ENCODE results near the gene HIPK2. TPM values are rescaled to one million over a fixed set of nuclear protein-coding genes. Genes with fewer than 3 reads are reported as not detected.

The HIPK2 gene
- total RNA-seq, 1 donor, result 12.7 TPM

DNA sequence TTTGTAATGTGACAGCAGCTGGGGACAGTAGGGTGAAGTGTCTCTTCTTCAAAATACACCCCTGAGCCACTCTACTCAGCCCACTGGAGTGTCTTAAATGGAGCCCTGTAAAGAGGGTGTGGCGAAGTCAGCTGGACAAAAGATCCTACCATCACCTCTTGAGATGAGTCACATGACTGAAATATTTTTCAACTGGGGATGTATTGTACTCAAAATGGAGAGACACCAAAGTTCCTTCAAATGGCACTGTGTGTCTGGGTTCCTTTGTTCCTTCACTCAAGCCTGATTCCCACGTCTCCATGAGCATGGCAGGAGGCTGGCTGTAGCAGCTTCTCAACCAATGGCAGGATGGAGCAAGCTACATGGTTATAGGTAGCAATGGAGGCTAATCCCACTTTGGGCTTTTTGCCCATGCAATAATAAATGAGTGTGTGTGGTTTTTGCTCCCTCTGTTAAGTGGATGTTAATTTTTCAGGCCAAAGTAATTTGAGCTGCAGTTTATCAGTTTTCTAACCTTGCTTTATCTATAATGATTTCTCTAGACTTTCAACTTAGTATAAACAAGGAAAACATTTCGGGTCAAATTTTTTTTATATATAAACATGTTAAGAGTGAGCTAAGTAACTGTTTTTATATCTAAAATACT is 186.1 kb downstream of the HIPK2 start:
- H3K4me3 ChIP-seq (ENCODE audit: insufficient read depth, low read length), result no peak overlapping the region
- H3K36me3 ChIP-seq (ENCODE audit: insufficient read depth, low read length), result peaks cover 74% of the 10 kb centered on the region

DNA sequence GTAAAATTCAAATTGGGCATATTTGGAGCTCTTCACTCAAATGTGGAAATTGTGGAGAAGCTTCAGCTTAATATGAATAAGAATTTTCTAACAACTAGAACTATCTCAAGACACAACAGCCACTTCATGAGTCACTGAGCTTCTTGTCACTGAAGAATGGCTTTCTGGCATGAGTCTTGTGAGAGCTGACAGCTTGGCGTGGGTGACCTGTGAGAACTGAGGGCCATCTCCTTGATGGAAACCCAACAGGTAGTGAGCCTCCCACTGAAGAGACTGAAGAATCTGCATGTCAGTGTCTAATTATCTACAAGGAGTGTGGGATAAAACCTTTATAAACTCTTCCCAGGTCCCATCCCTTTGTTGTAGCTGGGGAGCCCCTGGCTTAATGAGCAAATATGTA is 188.3 kb downstream of the HIPK2 start:
- Histone ChIP-seq H3K9me3 (ENCODE audit: low read depth, low read length) (no peaks in the 10 kb centered on the region), H2AFZ (ENCODE audit: low read length) (no peak overlapping the region), H3K27ac (ENCODE audit: low read depth, low read length) (no peak overlapping the region), H3K36me3 (ENCODE audit: insufficient read depth, low read length) (peaks cover 71% of the 10 kb centered on the region), H3K4me1 (ENCODE audit: insufficient read depth, low read length) (peaks cover 6% of the 10 kb centered on the region), H4K20me1 (ENCODE audit: insufficient read depth, low read length) (no peaks in the 10 kb centered on the region), H3K79me2 (ENCODE audit: insufficient read depth, low read length) (no peaks in the 10 kb centered on the region), H3K27me3 (ENCODE audit: insufficient read depth, low read length) (no peaks in the 10 kb centered on the region), H3K4me3 (ENCODE audit: insufficient read depth, low read length) (no peak overlapping the region), H3K4me2 (ENCODE audit: insufficient read depth, low read length) (no peak overlapping the region)
- DNase-seq (ENCODE audit: insufficient read length, low spot score, missing footprints), result no peak
- TF ChIP-seq, protein P1, sequence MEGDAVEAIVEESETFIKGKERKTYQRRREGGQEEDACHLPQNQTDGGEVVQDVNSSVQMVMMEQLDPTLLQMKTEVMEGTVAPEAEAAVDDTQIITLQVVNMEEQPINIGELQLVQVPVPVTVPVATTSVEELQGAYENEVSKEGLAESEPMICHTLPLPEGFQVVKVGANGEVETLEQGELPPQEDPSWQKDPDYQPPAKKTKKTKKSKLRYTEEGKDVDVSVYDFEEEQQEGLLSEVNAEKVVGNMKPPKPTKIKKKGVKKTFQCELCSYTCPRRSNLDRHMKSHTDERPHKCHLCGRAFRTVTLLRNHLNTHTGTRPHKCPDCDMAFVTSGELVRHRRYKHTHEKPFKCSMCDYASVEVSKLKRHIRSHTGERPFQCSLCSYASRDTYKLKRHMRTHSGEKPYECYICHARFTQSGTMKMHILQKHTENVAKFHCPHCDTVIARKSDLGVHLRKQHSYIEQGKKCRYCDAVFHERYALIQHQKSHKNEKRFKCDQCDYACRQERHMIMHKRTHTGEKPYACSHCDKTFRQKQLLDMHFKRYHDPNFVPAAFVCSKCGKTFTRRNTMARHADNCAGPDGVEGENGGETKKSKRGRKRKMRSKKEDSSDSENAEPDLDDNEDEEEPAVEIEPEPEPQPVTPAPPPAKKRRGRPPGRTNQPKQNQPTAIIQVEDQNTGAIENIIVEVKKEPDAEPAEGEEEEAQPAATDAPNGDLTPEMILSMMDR (IDR thresholded peaks at IDR 0.05; ENCODE audit: extremely low read depth, low read depth, low read length), result no peak

More for the DNA sequence above, 186.1 kb downstream of the HIPK2 start:
- Histone ChIP-seq H3K27ac (ENCODE audit: low read depth, low read length) (no peak overlapping the region), H3K4me1 (ENCODE audit: insufficient read depth, low read length) (peaks cover 6% of the 10 kb centered on the region), H3K9me3 (ENCODE audit: low read depth, low read length) (no peaks in the 10 kb centered on the region), H3K79me2 (ENCODE audit: insufficient read depth, low read length) (no peaks in the 10 kb centered on the region), H3K27me3 (ENCODE audit: insufficient read depth, low read length) (no peaks in the 10 kb centered on the region), H2AFZ (ENCODE audit: low read length) (no peak overlapping the region), H3K4me2 (ENCODE audit: insufficient read depth, low read length) (no peak overlapping the region), H4K20me1 (ENCODE audit: insufficient read depth, low read length) (no peaks in the 10 kb centered on the region)
- TF ChIP-seq, protein P1 (IDR thresholded peaks at IDR 0.05; ENCODE audit: extremely low read depth, low read depth, low read length), result no peak
- DNase-seq (ENCODE audit: insufficient read length, low spot score, missing footprints), result no peak

DNA sequence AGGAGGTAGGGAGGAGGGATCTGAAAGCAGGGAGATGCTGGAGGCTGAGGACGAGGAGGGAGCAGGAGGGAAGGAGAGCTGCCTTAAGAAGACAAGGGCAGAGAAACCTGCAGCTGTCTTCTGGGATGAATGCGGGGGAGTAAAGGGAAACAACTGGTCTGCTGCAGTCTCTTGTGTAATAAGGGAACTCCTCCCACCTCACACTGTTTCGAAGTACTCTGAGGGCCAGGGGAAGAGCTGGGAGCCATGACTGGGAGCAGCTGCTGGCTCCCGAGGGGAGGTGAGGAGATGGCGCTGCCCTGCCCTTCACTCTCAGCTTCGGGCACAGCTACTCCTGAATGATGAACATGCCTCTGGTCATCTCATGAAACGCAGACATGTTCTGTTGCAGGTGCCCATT is 189.2 kb downstream of the HIPK2 start:
- no peaks in the 10 kb centered on the region for H3K27me3 ChIP-seq (ENCODE audit: insufficient read depth, low read length)
- DNase-seq (ENCODE audit: insufficient read length, low spot score, missing footprints), result no peak
- peaks cover 70% of the 10 kb centered on the region for H3K36me3 ChIP-seq (ENCODE audit: insufficient read depth, low read length)
- peak overlapping the region; percentile 5 for H3K27ac ChIP-seq (ENCODE audit: low read depth, low read length)
- H3K4me2 ChIP-seq (ENCODE audit: insufficient read depth, low read length), result no peak overlapping the region
- TF ChIP-seq, protein P1 (IDR thresholded peaks at IDR 0.05; ENCODE audit: extremely low read depth, low read depth, low read length), result no peak
- H3K4me1 ChIP-seq (ENCODE audit: insufficient read depth, low read length), result peaks cover 6% of the 10 kb centered on the region
- no peaks in the 10 kb centered on the region for H3K79me2 ChIP-seq (ENCODE audit: insufficient read depth, low read length)
- H3K9me3 ChIP-seq (ENCODE audit: low read depth, low read length), result no peaks in the 10 kb centered on the region
- no peak overlapping the region for H2AFZ ChIP-seq (ENCODE audit: low read length)
- H4K20me1 ChIP-seq (ENCODE audit: insufficient read depth, low read length), result no peaks in the 10 kb centered on the region
- no peak overlapping the region for H3K4me3 ChIP-seq (ENCODE audit: insufficient read depth, low read length)

DNA sequence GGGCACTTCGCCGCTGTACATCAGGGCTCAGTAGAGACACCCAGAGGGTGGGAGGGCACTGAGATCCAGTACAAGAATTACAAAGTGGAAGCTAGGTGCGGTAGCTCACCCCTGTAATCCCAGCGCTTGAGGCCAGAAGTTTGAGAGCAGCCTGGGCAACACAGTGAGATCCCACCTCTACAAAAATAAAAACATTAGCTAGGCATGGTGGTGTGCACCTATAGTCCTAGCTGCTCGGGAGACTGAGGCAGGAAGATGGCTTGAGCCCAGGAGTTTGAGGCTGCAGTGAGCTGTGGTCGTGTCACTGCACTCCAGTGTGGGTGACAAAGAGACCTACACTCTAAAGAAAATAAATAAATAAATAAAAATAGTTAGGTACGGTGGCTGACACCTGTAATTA is 190.3 kb downstream of the HIPK2 start:
- no peaks in the 10 kb centered on the region for H3K9me3 ChIP-seq (ENCODE audit: low read depth, low read length)
- TF ChIP-seq, protein P1 (IDR thresholded peaks at IDR 0.05; ENCODE audit: extremely low read depth, low read depth, low read length), result no peak
- no peak overlapping the region for H2AFZ ChIP-seq (ENCODE audit: low read length)
- H3K36me3 ChIP-seq (ENCODE audit: insufficient read depth, low read length), result peaks cover 70% of the 10 kb centered on the region
- DNase-seq (ENCODE audit: insufficient read length, low spot score, missing footprints), result no peak
- peaks cover 6% of the 10 kb centered on the region for H3K4me1 ChIP-seq (ENCODE audit: insufficient read depth, low read length)
- no peaks in the 10 kb centered on the region for H4K20me1 ChIP-seq (ENCODE audit: insufficient read depth, low read length)
- no peaks in the 10 kb centered on the region for H3K27me3 ChIP-seq (ENCODE audit: insufficient read depth, low read length)
- H3K27ac ChIP-seq (ENCODE audit: low read depth, low read length), result no peak overlapping the region
- no peak overlapping the region for H3K4me2 ChIP-seq (ENCODE audit: insufficient read depth, low read length)
- H3K79me2 ChIP-seq (ENCODE audit: insufficient read depth, low read length), result no peaks in the 10 kb centered on the region
- no peak overlapping the region for H3K4me3 ChIP-seq (ENCODE audit: insufficient read depth, low read length)
